ENCODE measurements around the gene PTPRN2.
A peak's percentile ranks its signal among the peaks of the same experiment; 100 is the strongest.

The PTPRN2 gene

DNA sequence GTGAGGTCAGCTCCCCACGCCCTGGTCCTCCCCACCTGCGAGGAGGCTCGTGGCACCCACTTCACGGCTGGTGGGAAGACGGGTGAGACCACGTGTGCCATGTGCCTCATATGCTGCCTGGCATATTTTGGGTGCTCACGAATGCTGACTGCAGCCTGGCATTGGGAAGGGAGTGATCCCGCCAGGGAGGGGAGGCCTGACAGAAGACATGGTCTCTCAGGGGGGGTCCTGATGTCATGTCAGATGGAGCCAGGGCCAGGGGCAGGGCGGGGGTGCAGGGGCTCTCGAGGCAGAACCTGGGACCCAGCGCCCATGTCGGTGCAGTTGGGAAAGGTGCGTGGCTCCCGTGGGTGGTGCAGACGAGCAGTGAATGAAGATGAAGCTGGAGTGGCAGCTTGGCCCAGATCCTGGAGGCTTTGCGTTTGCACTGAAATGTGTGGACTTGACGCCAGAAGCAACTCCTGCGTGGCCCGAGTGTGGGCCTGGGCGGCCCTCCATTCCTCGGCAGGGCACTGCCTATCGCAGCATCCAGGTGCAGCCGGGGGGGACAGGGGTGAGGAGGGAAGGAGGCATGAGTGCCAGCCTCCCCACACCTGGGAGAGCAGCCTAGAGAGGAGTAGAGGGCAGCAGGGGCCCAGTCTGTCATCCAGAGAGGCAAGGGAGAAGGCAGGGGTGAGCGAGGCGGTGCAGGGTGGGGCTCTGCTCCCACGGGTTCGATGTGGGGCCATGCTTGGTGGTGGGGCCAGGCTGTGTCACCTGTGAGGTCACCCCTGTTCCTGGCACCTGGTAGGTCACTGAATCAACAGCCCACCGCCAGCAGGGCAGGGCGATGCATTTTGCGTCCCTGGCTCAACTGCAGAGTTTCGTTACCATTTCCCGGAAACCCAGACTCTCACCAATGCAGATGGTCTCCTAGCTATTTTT is 865.2 kb downstream of the PTPRN2 start:
- no peak for DNase-seq

- no peak for DNase-seq
These were observed 866.0 kb downstream of the PTPRN2 start for GRCh38 chr7:157721468-157722136.

GRCh38 chr7:157719705-157720655 is 867.6 kb downstream of the PTPRN2 start:
- peak; percentile 2 for DNase-seq

DNA sequence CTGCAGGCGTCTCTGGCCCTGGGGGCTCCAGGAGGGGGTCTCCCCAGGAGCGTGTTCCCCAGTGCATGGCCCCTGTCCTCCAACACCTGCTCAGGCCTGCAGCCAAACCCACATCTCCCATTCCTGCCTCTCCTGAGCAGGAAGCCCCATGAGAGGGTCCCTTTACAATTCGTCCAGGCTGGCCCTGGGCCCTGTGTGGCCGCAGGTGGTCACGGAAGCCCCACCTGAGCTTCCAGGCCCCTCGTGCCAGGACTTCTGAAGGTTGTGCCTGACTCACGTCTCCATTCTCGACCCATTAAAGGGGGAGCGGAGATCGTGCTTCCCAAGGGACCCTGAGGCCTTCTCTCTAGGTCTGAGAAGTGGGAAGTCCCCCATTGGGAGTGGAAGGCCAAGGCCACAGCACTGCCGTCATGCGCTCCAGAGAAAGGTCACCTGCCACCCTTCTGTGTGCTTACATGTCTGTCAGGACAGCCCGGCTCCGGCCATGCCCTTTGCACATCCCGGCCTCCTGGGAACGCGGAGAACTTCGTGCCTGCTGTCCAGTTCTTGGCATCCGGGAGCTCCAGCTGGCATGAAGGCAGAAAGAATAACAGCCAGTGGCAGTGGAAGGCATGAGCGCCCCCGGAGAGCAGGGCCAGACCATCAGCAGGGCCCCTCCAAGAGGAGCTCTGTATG is 868.5 kb downstream of the PTPRN2 start:
- peak; percentile 9 for DNase-seq

- DNase-seq, result peak; percentile 19
These were observed 869.2 kb downstream of the PTPRN2 start for GRCh38 chr7:157718303-157719007.

DNA sequence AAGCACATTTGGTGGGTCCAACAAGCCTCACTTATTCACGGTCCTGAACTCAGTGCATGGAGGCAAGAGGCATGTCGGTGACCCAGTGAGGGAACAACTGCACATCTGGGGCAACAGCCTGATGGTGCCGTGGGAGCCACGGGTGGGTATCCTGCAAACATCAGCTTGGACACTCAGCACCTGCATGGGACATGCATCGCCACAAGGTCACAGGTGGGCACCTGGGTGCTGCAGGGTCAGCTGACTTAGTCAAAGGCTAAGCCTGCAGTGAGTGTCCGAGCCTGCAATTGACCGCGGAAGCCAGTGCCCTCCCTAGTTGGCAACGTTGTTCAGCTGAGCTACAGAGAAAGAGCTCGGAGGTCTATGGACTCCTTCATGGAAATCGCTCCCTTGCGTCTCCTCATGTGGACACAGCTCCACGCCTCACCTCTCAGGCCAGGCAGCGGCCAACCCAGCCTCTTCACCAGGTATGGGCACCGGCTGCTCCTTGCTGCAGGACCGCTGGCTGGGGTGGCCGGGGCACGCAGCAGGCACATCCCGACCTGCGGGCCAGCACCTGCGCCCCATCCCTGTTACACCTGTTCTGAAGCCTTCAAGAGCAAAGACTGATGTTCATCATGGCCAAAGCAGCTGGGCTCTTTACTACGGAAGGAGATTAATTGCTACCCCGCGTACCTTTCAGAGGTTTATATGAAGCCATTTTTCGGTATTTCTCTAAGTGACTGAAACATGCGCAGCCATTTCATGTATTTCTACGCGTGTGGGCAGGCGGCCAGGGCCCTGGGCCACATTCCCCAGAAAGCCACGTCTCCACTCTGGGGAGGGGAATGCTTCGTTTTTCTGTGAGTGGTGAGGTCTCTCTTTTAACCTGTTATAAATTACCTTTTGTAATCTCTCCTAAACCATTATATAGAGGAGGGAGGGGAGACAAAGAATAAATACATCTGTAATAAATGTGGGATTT is 870.1 kb downstream of the PTPRN2 start:
- DNase-seq, result peak; percentile 11

DNA sequence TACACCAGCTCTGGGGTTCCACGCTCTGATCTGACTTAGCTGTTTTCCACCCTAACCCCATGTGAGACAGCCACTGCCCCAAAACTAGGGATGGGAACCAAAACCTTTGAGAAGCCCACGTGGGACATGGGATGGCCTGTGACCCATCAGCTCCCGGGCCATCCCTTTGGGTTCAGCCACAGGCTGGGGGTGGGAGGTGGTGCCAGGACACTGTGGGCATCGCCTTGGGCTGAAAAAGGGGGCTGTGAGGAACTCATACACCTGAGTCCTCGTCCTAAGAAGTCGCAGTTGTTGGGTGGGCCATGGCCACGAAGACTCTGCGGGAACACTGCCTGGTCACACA is 871.7 kb downstream of the PTPRN2 start:
- DNase-seq, result peak; percentile 2

- DNase-seq, result peak; percentile 9
These were observed 872.3 kb downstream of the PTPRN2 start for GRCh38 chr7:157715071-157715937.

GRCh38 chr7:157714166-157715070 is 873.2 kb downstream of the PTPRN2 start:
- peak; percentile 4 for DNase-seq

- peak; percentile 7 for DNase-seq
These were observed 874.0 kb downstream of the PTPRN2 start for GRCh38 chr7:157713591-157713990.

DNA sequence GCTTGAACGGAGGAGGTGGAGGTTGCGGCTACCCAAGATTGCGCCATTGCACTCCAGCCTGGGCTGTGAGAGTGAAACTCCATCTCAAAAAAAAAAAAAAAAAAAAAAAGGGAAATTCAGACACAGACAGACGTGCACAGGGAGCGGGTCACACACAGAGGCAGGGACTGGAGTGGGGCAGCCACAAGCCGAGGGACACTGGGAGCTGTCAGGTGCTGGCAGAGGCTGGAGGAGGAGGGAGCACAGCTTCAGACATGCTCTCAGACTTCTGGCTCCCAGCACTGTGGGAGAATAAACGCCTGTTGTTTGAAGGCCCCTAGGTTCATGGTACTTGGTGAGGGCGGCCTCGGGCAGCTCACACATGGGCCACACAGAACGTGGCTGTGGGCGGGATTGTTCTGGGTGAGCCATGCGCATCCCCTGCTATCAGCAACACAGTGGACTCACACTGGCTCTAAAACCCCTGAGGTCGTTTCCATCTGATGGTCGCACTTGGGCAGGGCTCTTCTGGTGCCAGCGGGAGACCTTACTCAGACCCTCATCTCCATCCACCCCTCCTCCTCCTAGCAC is 874.9 kb downstream of the PTPRN2 start:
- peak; percentile 7 for DNase-seq

DNA sequence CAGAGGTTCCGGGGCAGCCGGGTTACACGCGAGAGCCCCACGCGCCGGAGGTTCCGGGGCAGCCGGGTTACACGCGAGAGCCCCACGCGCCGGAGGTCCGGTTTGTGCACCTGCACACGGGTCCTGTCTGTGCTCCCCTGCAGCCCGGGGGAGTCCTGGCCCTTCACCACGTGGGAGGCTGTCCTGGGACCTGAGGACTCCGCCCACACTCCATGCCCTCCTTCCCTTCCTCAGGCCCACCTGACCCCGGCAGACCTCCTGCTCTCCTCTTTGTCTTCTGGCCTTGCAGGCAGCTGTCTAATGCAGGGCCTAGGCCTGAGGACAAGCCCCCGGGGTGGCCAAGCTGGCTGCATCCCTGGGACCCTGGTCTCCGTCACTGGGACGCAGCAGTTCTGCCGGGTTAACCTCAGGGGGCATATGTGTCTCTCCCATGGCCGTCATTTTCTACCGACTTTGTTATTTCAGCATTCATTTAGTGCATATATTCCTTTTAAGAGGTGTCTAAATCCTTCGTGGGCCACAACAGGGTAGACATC is 876.2 kb downstream of the PTPRN2 start:
- peak; percentile 4 for DNase-seq

GRCh38 chr7:157710396-157710795 is 877.2 kb downstream of the PTPRN2 start:
- DNase-seq, result peak; percentile 4

DNA sequence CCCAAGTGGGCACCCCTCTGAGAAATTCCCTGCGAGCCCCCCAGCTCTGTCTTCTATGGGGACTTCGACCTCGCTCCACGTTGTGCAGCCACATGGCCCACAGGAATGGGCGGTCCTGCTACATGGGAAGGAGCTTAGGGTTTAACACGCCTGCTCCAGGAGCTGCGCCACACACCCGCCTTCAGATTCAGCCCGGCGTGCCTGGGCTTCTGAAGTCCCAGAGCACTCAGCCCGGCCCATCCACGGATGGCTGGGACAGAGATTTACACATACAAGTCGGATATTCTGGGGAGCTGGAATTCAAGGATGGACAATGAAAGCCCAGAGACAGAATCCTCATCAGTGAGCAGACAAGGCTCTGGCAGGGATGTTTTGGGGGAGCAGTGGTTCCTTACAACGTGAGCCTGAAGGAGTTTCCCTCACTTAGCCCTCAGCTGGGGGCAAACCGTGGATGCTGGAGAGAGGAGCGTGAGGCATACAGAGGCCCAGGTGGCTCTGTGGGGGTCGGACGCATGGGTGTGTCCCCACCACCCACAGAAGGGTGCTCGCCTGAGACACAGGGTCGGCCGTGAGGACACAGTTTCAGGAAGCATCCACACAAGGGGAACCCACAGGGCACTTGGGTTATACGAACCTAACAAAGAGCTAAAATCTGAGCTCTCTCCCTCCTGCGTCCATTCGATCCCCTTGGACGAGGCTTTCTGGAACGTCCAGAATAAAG is 877.9 kb downstream of the PTPRN2 start:
- DNase-seq, result peak; percentile 2

DNA sequence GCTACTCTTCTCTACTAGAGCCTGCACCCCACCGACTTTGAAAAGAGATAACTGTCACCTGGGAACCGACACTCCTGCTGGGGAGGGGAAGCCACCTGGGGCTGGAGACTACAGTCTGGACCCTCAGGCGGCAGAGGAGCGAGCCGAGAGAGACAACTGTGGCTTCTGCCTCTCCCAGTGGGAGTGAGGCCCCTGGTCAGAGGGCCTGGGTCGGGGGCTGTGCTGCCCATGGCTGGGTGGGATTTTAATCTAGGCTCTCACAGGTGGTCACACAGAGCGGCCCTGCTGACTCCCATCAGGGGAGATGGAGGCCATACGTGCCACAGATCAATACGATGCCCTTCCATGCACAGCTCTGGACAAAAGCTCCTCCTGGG is 878.7 kb downstream of the PTPRN2 start:
- DNase-seq, result no peak

DNA sequence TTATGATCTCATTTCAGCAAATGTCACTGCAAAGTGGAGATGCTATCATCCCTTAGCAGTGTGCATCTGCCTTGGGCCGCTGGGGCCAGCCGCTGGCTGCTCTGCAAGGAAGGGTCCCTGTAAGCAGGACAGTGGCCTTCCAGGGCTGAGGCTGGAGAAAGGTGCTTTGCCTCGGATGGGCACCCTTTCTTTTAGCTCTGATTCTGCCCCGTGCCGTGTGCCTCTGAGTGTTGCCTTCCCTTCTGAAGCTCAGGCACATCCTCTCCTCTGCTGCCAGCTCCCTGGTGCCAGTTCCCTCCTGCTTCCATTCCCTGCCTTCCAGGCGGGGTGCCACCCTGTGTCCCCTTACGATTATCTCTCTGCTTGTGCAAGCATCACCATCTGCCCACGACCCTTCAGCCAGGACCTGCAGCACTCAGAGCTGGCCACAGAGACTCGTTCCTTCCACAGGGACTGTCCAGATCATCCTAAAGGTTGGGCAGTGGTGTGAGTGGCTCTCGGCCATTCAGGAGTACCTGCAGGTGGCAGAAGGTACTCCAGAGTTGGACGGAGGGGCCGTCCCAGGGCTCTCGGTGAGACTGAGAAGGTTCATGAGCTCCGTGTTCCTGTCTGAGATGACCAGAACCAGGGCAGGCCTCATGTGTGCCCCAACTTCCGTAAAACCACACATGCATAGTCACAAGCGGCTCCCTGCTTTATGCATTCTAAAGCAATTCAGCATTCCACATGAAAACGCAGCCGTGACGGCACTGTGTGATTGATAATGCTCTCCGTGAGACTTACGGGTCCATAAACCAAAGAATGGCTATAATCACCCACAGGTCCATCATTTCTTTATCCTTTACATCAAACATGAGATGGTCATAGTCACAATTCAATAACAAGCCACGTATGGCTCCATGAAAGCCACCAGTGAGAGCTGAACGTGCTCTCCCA is 879.4 kb downstream of the PTPRN2 start:
- peak; percentile 4 for DNase-seq
